ENCODE measurements around the gene DNAH6.
"Not testable (repeated sequence)": the region's sequence is repeated elsewhere in the genome, so short reads cannot be mapped to it uniquely, and the experiment has no call there.

DNA sequence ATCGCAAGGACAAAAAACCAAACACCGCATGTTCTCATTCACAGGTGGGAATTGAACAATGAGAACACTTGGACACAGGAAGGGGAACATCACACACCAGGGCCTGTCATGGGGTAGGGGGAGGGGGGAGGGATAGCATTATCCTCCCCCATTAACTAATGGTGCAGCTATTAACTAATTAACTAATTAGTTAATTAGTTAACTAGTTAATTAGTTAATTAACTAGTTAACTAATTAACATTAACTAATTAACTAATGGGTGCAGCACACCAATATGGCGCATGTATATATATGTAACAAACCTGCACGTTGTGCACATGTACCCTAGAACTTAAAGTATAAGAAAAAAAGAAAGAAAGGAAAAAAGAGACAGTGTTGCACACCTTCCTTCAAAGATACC is 352.0 kb downstream of the DNAH6 start:
- TF ChIP-seq SUZ12 (IDR thresholded peaks at IDR 0.05; ENCODE audit: extremely low read depth, insufficient read depth, insufficient read length); YY1 (IDR thresholded peaks at IDR 0.05; ENCODE audit: insufficient read depth, insufficient read length); ZNF274 (IDR thresholded peaks at IDR 0.05; ENCODE audit: low read depth, low read length): not testable (repeated sequence)

All from NT2/D1 (cell line).